ENCODE measurements around the gene REXO5.

Gene REXO5

GRCh38 chr16:20871941-20872815 is 65.9 kb downstream of the REXO5 start:
- H3K27ac ChIP-seq = no peak overlapping the region
- TF ChIP-seq ZFX (IDR thresholded peaks at IDR 0.05; ENCODE audit: borderline replicate concordance) = no peak
- TF ChIP-seq CTCF (IDR thresholded peaks at IDR 0.05) = no peak

DNA sequence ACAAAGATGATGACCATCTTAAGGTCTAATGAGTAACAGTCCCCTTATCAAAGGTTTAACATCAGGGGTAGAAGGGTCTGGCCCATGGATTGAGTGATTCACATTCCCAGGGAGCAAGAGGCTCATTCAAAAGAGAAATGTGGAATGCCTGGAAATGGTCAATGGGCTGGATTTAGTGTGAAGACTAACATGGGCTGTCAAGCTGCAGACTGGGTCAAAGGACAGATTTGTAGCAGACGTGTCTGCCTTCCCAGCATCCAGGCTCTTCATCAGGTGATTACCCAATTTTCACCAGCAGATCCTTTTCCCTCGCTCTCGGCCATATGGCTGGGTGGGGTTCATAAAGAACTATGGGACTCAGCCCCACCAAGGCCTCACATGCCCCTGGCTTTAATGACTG is 67.0 kb downstream of the REXO5 start:
- H3K27ac ChIP-seq = no peak overlapping the region
- TF ChIP-seq CTCF (IDR thresholded peaks at IDR 0.05) (no peak), ZFX (IDR thresholded peaks at IDR 0.05; ENCODE audit: borderline replicate concordance) (no peak)

DNA sequence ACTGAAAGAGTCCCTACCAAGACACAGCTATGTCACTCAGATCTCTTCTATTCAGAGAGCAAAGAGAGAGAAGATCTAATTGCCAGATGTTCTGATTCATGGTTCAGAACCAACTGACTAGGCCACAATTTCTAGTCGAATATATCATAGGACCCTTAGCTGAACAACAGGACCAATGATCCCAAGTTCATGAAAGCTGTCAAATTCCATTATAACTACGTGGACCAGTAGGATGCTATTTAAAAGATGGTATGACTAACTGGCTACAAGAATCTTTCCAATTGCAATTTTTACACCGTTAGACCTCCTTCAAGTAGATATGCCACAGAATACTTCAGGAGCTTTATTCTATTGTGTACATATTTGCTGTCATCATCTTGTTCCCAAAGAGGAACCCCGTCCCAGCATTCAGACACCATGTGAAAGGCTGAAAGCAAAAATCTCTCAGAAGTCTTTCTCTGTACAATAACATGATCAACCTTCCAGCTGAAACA is 67.8 kb downstream of the REXO5 start:
- no peak overlapping the region for H3K27ac ChIP-seq
- TF ChIP-seq ZFX (IDR thresholded peaks at IDR 0.05; ENCODE audit: borderline replicate concordance) = no peak
- TF ChIP-seq CTCF (IDR thresholded peaks at IDR 0.05) = no peak

- TF ChIP-seq ZFX (IDR thresholded peaks at IDR 0.05; ENCODE audit: borderline replicate concordance) = no peak
- TF ChIP-seq CTCF (IDR thresholded peaks at IDR 0.05) = no peak
- H3K27ac ChIP-seq = no peak overlapping the region
Measured at GRCh38 chr16:20875355-20875650, 69.0 kb downstream of the REXO5 start.

GRCh38 chr16:20878682-20879147 is 72.4 kb downstream of the REXO5 start:
- TF ChIP-seq ZFX (IDR thresholded peaks at IDR 0.05; ENCODE audit: borderline replicate concordance) (no peak), CTCF (IDR thresholded peaks at IDR 0.05) (no peak)
- no peak overlapping the region for H3K27ac ChIP-seq

- TF ChIP-seq ZFX (IDR thresholded peaks at IDR 0.05; ENCODE audit: borderline replicate concordance) (no peak), CTCF (IDR thresholded peaks at IDR 0.05) (no peak)
- no peak overlapping the region for H3K27ac ChIP-seq
Measured at GRCh38 chr16:20879175-20880040, 73.1 kb downstream of the REXO5 start.

All from 22Rv1 (cell line).